ENCODE data around the gene PLCB4.

DNA sequence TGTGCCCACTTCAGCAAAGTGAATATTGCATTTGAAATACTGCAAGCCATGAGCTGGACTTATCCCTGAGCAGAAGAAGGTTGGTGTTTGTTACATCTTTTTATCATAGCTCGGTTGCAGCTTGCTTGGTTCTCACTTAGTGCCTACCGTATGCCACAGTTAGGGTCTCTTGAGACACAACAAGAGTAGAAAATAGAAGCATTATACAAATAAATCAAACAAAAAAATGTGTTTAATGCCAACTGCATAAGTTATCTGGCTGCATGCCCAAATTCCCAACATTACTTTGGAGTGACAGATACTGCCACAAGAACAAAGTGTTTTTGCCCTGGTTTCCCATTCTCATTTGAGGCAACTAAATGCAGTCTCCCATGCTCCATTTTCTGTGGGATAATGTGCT lies 391.6 kb downstream of the PLCB4 start:
- TF ChIP-seq SPI1 (IDR thresholded peaks at IDR 0.05; ENCODE audit: low read depth, low read length) (no peak), POLR2A (IDR thresholded peaks at IDR 0.05; ENCODE audit: low read depth, low read length) (no peak), POLR2AphosphoS5 (IDR thresholded peaks at IDR 0.05; ENCODE audit: low read depth, low read length) (no peak), PAX5 (IDR thresholded peaks at IDR 0.05; ENCODE audit: insufficient read depth, low read length, severe bottlenecking) (no peak)
